DND-41 (cell line): ENCODE measurements around the gene KCNC1.

Experiments
- ATAC-seq: fragments of 200-7000 bp; cut with Tn5 transposase; 3 replicates; pipeline ENCODE4 v1.9.1; 2021; ENCODE audit warnings: low read depth; ENCODE audit not compliant: insufficient read depth
- DNase-seq: peaks from one replicate; pipeline ENCODE4 v3.0.0-alpha.2; 2020
- H2AFZ ChIP-seq: 2 replicates; pipeline ENCODE4 v1.6.0; 2012; ENCODE audit warnings: low read depth, low read length
- H3K27ac ChIP-seq: 2 replicates; pipeline ENCODE4 v1.5.1; 2012; ENCODE audit warnings: low read length, inconsistent platforms
- H3K27me3 ChIP-seq: fragments of 200-600 bp; sonication (generic); 2 replicates; pipeline ENCODE4 v1.6.0; 2012; ENCODE audit warnings: low read length, mild to moderate bottlenecking, inconsistent platforms; ENCODE audit not compliant: insufficient read depth, poor library complexity
- H3K36me3 ChIP-seq: 2 replicates; pipeline ENCODE4 v1.5.1; 2012; ENCODE audit warnings: low read length, inconsistent platforms; ENCODE audit not compliant: insufficient read depth
- H3K4me1 ChIP-seq: 2 replicates; pipeline ENCODE4 v1.5.1; 2012; ENCODE audit warnings: mild to moderate bottlenecking, low read length; ENCODE audit not compliant: insufficient read depth
- H3K4me2 ChIP-seq: 2 replicates; pipeline ENCODE4 v1.6.0; 2012; ENCODE audit warnings: mild to moderate bottlenecking, moderate library complexity, low read length, inconsistent platforms; ENCODE audit not compliant: insufficient read depth
- H3K4me3 ChIP-seq, 2 experiments: fragments of 200-600 bp in 1 of 2; shearing (Covaris generic) in 1 of 2; 2 replicates each; pipeline ENCODE4 v1.5.1; 2012 to 2016; ENCODE audit warnings: inconsistent platforms in 2 of 2, low read length in 2 of 2, mild to moderate bottlenecking in 2 of 2, low read depth in 1 of 2, moderate library complexity in 1 of 2
- H3K79me2 ChIP-seq: 2 replicates; pipeline ENCODE4 v1.6.0; 2012; ENCODE audit warnings: low read length, inconsistent platforms; ENCODE audit not compliant: insufficient read depth
- H3K9ac ChIP-seq: 2 replicates; pipeline ENCODE4 v1.6.0; 2012; ENCODE audit warnings: low read depth, mild to moderate bottlenecking, inconsistent platforms, low read length, moderate library complexity
- H3K9me3 ChIP-seq: 2 replicates; pipeline ENCODE4 v1.5.1; 2012; ENCODE audit warnings: low read length, moderate library complexity, mild to moderate bottlenecking, inconsistent platforms; ENCODE audit not compliant: insufficient read depth, severe bottlenecking
- H4K20me1 ChIP-seq: 2 replicates; pipeline ENCODE4 v1.6.0; 2012; ENCODE audit warnings: low read length; ENCODE audit not compliant: insufficient read depth
- EZH2 ChIP-seq: IDR thresholded peaks from 3 replicates; pipeline ENCODE4 v1.6.1; 2012; ENCODE audit warnings: borderline replicate concordance, low read depth, mild to moderate bottlenecking, moderate library complexity, low read length, inconsistent platforms; ENCODE audit not compliant: severe bottlenecking
- TF ChIP-seq, protein P1 (sequence below): IDR thresholded peaks from 2 replicates; pipeline ENCODE4 v1.5.1; 2012; ENCODE audit warnings: borderline replicate concordance, low read length, moderate library complexity, mild to moderate bottlenecking; ENCODE audit not compliant: poor library complexity, severe bottlenecking; ENCODE audit errors: extremely low read depth

The KCNC1 gene

DNA sequence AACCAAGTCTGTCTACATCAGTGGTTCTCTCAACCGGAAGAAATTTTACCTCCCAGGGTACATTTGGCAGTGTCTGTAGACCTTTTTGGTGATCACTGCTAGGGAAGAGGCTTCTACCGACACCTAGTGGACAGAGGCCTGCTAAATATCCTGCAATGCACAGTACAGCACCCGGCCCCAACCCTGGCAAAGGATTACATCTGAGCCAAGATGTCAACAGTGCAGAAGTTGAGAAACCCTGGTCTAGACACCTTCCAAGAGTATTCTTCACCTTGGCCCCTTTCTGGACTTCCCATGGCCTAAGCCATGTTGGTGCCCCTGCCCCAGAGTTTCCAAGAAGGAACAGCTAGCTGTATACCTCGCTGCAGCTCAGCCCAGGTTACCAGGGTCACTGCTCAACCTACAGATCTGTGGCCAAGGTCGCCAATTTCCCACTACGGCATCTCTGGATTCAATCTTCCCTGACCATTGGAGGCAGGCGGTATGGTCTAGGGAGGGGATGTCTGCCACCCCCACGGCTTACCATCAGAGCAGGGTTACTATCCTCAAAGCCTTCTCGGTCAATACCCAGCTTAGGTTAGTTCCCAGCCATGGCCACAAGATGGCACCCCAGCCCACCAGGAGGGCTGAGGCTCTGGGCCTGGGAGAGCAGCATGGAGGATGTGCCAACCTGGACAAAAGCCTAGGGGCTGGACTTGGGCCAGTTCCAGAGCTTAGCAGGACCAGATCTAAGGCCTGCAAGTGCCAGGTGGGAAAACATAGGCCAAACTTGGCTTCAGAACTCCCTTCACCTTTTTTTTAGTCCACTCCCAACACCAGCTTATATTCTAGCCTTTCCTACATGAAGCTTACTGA, 3.7 kb upstream of the KCNC1 start:
- Histone ChIP-seq H3K36me3 (no peaks in the 10 kb centered on the region), H3K27me3 (no peaks in the 10 kb centered on the region), H3K4me1 (no peaks in the 10 kb centered on the region), H3K9me3 (no peaks in the 10 kb centered on the region), H4K20me1 (no peaks in the 10 kb centered on the region), H3K79me2 (no peaks in the 10 kb centered on the region), H3K4me3 (no peak overlapping the region), H3K27ac (no peak overlapping the region), H3K4me2 (no peak overlapping the region), H2AFZ (no peak overlapping the region), H3K9ac (no peak overlapping the region)
- DNase-seq: peak; percentile 76
- no peak for TF ChIP-seq EZH2
- TF ChIP-seq, protein P1, sequence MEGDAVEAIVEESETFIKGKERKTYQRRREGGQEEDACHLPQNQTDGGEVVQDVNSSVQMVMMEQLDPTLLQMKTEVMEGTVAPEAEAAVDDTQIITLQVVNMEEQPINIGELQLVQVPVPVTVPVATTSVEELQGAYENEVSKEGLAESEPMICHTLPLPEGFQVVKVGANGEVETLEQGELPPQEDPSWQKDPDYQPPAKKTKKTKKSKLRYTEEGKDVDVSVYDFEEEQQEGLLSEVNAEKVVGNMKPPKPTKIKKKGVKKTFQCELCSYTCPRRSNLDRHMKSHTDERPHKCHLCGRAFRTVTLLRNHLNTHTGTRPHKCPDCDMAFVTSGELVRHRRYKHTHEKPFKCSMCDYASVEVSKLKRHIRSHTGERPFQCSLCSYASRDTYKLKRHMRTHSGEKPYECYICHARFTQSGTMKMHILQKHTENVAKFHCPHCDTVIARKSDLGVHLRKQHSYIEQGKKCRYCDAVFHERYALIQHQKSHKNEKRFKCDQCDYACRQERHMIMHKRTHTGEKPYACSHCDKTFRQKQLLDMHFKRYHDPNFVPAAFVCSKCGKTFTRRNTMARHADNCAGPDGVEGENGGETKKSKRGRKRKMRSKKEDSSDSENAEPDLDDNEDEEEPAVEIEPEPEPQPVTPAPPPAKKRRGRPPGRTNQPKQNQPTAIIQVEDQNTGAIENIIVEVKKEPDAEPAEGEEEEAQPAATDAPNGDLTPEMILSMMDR: peak; percentile 93
- ATAC-seq: peak; percentile 98

DNA sequence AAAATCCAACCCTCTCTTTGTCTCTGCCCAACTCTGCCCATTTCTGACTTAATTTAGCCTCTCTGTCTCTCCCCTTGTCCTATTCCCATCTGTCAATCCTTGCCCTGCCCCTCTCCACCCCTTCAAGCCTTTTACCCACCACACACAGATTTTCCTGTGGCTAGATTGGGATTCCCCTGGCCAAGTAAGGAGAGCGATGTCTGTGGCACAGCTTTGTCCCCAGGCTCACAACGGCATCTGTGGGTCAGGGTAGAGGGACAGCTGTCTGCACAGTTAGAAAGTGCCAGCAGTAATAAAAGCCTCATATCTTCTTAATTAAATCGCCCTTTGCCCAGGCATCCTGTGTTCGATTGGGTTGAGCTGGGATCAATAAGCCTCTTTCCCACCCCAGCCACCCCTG, 1.3 kb upstream of the KCNC1 start:
- H3K79me2 ChIP-seq: no peaks in the 10 kb centered on the region
- no peak overlapping the region for H2AFZ ChIP-seq
- no peak overlapping the region for H3K4me2 ChIP-seq
- no peaks in the 10 kb centered on the region for H3K9me3 ChIP-seq
- no peak for TF ChIP-seq EZH2
- TF ChIP-seq, protein P1: no peak
- no peaks in the 10 kb centered on the region for H3K27me3 ChIP-seq
- no peak overlapping the region for H3K27ac ChIP-seq
- H3K4me3 ChIP-seq: no peak overlapping the region
- ATAC-seq: no peak
- no peaks in the 10 kb centered on the region for H3K4me1 ChIP-seq
- no peak for DNase-seq
- no peak overlapping the region for H3K9ac ChIP-seq
- no peaks in the 10 kb centered on the region for H3K36me3 ChIP-seq
- no peaks in the 10 kb centered on the region for H4K20me1 ChIP-seq

DNA sequence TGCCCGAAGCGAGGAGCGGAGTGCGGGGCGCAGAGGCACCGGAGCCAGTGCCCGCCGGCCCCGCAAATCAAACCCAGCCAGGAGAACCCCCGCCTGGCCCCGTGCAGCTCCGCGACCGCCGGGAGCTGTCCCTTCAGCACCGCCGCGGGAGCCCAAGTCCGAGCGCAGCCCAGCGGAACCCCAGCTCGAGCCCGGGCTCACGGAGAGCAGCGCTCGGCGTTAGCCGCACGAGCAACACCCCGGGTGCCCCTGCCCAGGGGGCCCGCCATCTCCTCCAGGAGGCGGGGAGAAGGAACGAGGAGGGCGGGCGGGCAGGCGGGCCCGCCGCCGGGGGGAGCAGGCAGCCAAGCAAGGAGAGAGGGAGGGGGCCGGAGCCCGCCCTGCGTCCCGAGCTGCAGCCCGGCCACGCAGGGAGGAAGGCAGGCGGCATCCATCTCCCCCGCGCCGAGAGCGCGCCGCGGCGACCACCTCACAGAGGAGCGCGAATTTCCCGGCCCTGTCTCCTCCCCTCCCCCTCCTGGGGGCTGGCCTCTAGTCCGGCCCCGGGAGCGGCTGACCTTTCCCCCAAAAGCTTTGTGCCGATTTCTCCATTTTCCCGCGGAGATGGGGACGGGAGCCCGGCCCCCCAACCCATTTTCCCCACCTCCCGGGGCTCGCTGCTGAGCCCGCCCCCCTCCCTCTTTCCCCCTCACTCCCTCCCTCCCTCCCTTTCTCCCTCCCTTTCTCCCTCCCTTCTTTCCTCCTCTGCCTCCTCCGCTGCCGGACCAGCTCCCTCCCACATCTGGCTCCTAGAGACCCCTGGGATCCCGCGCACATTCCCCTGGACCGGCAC, 621 bp downstream of the KCNC1 start:
- no peak overlapping the region for H2AFZ ChIP-seq
- H3K4me2 ChIP-seq: no peak overlapping the region
- no peaks in the 10 kb centered on the region for H3K36me3 ChIP-seq
- H3K27ac ChIP-seq: no peak overlapping the region
- H3K4me3 ChIP-seq: no peak overlapping the region
- no peaks in the 10 kb centered on the region for H3K27me3 ChIP-seq
- H3K4me1 ChIP-seq: no peaks in the 10 kb centered on the region
- H3K9ac ChIP-seq: no peak overlapping the region
- no peak for TF ChIP-seq EZH2
- TF ChIP-seq, protein P1: no peak
- no peaks in the 10 kb centered on the region for H3K79me2 ChIP-seq
- H3K9me3 ChIP-seq: no peaks in the 10 kb centered on the region
- DNase-seq (no peak), ATAC-seq (no peak)
- no peaks in the 10 kb centered on the region for H4K20me1 ChIP-seq
